DOHH2 (cell line): Measurements from ENCODE around the gene CAMTA1.
A peak's percentile ranks its signal among the peaks of the same experiment; 100 is the strongest.

Source experiments
- H3F3A ChIP-seq: fragments of 200-600 bp; sonication (generic), shearing (Covaris generic); 2 replicates; pipeline ENCODE4 v1.6.0; 2016; ENCODE audit warnings: antibody characterized with exemption, mild to moderate bottlenecking; ENCODE audit not compliant: control insufficient read depth, insufficient read depth
- H3K27ac ChIP-seq: fragments of 200-600 bp; sonication (generic); 2 replicates; pipeline ENCODE4 v1.5.1; 2014; ENCODE audit warnings: low read depth, mild to moderate bottlenecking, low read length, moderate library complexity
- H3K27me3 ChIP-seq: fragments of 200-600 bp; sonication (generic); 2 replicates; pipeline ENCODE4 v1.6.1; 2014; ENCODE audit warnings: mild to moderate bottlenecking, low read length, mixed read lengths; ENCODE audit not compliant: control insufficient read depth
- H3K36me3 ChIP-seq: fragments of 200-600 bp; sonication (generic); 2 replicates; pipeline ENCODE4 v1.6.1; 2014; ENCODE audit warnings: mild to moderate bottlenecking, low read length, moderate library complexity, mixed read lengths; ENCODE audit not compliant: control insufficient read depth
- H3K4me1 ChIP-seq: fragments of 200-600 bp; sonication (generic); 2 replicates; pipeline ENCODE4 v1.6.1; 2014; ENCODE audit warnings: mild to moderate bottlenecking, low read length, mixed read lengths; ENCODE audit not compliant: control insufficient read depth
- H3K4me2 ChIP-seq: fragments of 200-600 bp; sonication (generic); 2 replicates; pipeline ENCODE4 v1.6.0; 2014; ENCODE audit warnings: mild to moderate bottlenecking, low read length, moderate library complexity
- H3K4me3 ChIP-seq: fragments of 200-600 bp; sonication (generic); 2 replicates; pipeline ENCODE4 v1.5.1; 2014; ENCODE audit warnings: mild to moderate bottlenecking, low read length, mixed read lengths
- H3K79me2 ChIP-seq: fragments of 200-600 bp; sonication (generic); 2 replicates; pipeline ENCODE4 v1.6.1; 2014; ENCODE audit warnings: mild to moderate bottlenecking, low read length, mixed read lengths; ENCODE audit not compliant: control insufficient read depth
- H3K9me2 ChIP-seq: fragments of 200-600 bp; sonication (generic); replicated peaks from 2 replicates; pipeline ENCODE4 v1.6.1; 2014; ENCODE audit warnings: mild to moderate bottlenecking, low read length, mixed read lengths; ENCODE audit not compliant: control insufficient read depth
- H3K9me3 ChIP-seq: fragments of 200-600 bp; sonication (generic); 2 replicates; pipeline ENCODE4 v1.6.1; 2014; ENCODE audit warnings: antibody characterized with exemption, low read length, mixed read lengths; ENCODE audit not compliant: control insufficient read depth, insufficient read depth
- H4K20me1 ChIP-seq: fragments of 200-600 bp; sonication (generic); 2 replicates; pipeline ENCODE4 v1.6.0; 2014; ENCODE audit warnings: low read depth, mild to moderate bottlenecking, antibody characterized with exemption, low read length, moderate library complexity; ENCODE audit not compliant: control insufficient read depth, insufficient read depth
- EZH2phosphoT487 ChIP-seq: fragments of 200-600 bp; sonication (generic); IDR thresholded peaks from 2 replicates; pipeline ENCODE4 v1.6.1; 2017; ENCODE audit warnings: borderline replicate concordance, mild to moderate bottlenecking, antibody characterized with exemption, low read length, moderate library complexity, mixed read lengths
- TF ChIP-seq, protein P1 (sequence below): fragments of 200-600 bp; sonication (generic); IDR thresholded peaks from one replicate; pipeline ENCODE4 v1.5.1; 2014; ENCODE audit warnings: antibody characterized with exemption, mild to moderate bottlenecking, low read depth, low read length; ENCODE audit not compliant: poor library complexity, severe bottlenecking

CAMTA1 gene

GRCh38 chr1:6957341-6957740 lies 172.1 kb downstream of the CAMTA1 start:
- no peak for TF ChIP-seq EZH2phosphoT487
- TF ChIP-seq, protein P1, sequence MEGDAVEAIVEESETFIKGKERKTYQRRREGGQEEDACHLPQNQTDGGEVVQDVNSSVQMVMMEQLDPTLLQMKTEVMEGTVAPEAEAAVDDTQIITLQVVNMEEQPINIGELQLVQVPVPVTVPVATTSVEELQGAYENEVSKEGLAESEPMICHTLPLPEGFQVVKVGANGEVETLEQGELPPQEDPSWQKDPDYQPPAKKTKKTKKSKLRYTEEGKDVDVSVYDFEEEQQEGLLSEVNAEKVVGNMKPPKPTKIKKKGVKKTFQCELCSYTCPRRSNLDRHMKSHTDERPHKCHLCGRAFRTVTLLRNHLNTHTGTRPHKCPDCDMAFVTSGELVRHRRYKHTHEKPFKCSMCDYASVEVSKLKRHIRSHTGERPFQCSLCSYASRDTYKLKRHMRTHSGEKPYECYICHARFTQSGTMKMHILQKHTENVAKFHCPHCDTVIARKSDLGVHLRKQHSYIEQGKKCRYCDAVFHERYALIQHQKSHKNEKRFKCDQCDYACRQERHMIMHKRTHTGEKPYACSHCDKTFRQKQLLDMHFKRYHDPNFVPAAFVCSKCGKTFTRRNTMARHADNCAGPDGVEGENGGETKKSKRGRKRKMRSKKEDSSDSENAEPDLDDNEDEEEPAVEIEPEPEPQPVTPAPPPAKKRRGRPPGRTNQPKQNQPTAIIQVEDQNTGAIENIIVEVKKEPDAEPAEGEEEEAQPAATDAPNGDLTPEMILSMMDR = no peak
- Histone ChIP-seq H3K27me3 (no peaks in the 10 kb centered on the region), H3K9me2 (no peaks in the 10 kb centered on the region), H3K27ac (peak overlapping the region; percentile 92), H3K4me2 (peak overlapping the region; percentile 90), H3F3A (peaks cover 11% of the 10 kb centered on the region; the same call in 1 of the 2 replicates), H3K4me3 (peak overlapping the region; percentile 73; the same call in 1 of the 2 replicates), H4K20me1 (no peaks in the 10 kb centered on the region), H3K79me2 (no peaks in the 10 kb centered on the region), H3K36me3 (no peaks in the 10 kb centered on the region), H3K9me3 (no peaks in the 10 kb centered on the region), H3K4me1 (peaks cover 65% of the 10 kb centered on the region)

DNA sequence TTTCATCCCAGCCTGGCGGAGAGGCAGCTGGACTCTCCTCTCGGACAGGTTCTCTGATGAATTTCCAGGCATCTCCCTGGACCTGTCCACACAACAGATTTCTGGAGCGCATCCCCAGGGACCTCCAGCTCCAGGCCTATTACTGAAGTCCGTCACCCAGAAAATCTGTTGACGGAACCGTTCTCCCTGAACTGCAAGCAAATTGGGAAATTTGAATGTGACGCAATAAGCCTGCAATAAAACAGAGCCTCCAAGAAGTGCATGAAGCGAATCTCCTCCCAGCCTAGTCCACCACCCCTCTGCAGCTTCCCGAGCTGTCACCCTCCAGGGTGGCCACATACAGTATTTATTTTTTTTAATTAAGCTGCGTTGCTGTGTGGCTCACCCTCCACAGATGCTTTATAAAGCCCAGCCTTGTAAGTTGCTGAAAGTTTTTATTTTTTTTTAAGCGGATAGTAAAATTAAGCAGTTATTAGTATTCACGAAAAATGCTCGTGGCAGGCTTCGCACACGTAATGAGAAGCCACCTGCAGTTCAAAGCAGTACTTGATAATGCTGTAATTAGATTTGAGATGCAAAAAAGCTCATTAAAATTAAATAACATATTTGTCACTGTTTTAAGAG lies 173.3 kb downstream of the CAMTA1 start:
- Histone ChIP-seq H3K4me2 (peak overlapping the region; percentile 90), H3K36me3 (no peaks in the 10 kb centered on the region), H3K4me1 (peaks cover 74% of the 10 kb centered on the region), H3K9me3 (no peaks in the 10 kb centered on the region), H3K79me2 (no peaks in the 10 kb centered on the region), H3K4me3 (peak overlapping the region; percentile 73), H3K9me2 (no peaks in the 10 kb centered on the region), H3F3A (peaks cover 11% of the 10 kb centered on the region; the same call in 1 of the 2 replicates), H3K27ac (peak overlapping the region; percentile 92), H4K20me1 (no peaks in the 10 kb centered on the region), H3K27me3 (no peaks in the 10 kb centered on the region)
- no peak for TF ChIP-seq EZH2phosphoT487
- TF ChIP-seq, protein P1 = no peak

DNA sequence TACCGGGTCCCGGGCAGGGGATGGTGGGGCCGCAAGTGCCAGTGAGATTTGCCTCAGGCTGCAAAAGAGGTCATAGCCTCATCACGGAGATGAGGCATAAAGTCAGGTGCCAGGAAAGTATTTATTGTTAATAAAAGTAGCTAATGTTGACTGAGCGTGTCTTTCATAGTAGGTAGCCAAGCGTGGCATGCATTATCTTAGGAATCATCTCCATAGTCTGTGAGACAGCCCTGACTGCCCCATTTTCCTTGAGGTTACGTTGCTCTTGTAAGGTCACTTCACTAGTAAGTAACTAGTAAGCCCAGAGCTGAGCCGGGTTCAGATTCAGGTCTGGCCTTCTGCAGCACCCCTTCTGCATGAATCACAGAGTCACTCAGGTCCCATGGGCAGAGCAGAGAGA lies 174.2 kb downstream of the CAMTA1 start:
- H3K27me3 ChIP-seq = no peaks in the 10 kb centered on the region
- H4K20me1 ChIP-seq = no peaks in the 10 kb centered on the region
- H3K4me1 ChIP-seq = peaks cover 78% of the 10 kb centered on the region
- H3K4me3 ChIP-seq = peak overlapping the region; percentile 73
- peaks cover 11% of the 10 kb centered on the region; the same call in 1 of the 2 replicates for H3F3A ChIP-seq
- no peaks in the 10 kb centered on the region for H3K79me2 ChIP-seq
- no peaks in the 10 kb centered on the region for H3K9me2 ChIP-seq
- H3K9me3 ChIP-seq = no peaks in the 10 kb centered on the region
- no peaks in the 10 kb centered on the region for H3K36me3 ChIP-seq
- H3K4me2 ChIP-seq = peak overlapping the region; percentile 90
- no peak for TF ChIP-seq EZH2phosphoT487
- TF ChIP-seq, protein P1 = no peak
- peak overlapping the region; percentile 92 for H3K27ac ChIP-seq
